ENCODE data around the gene CDKN2B-AS1. TPM values are rescaled to one million over a fixed set of nuclear protein-coding genes. Genes with fewer than 3 reads are reported as not detected.

CDKN2B-AS1 gene
- total RNA-seq, 1 donor from 2014 or later, result 0.36 TPM

- peak overlapping the region; percentile 59 for H3K4me3 Mint-ChIP-seq (ENCODE audit: unreplicated experiment)
- H3K9me3 Mint-ChIP-seq (ENCODE audit: unreplicated experiment), result no peaks in the 10 kb centered on the region
- peaks cover 3% of the 10 kb centered on the region for H3K36me3 Mint-ChIP-seq (ENCODE audit: low read depth, unreplicated experiment)
- H3K27me3 Mint-ChIP-seq (ENCODE audit: unreplicated experiment), result peaks cover 26% of the 10 kb centered on the region
- H3K4me1 Mint-ChIP-seq (ENCODE audit: unreplicated experiment), result peaks cover 8% of the 10 kb centered on the region
- TF ChIP-seq, protein P1, sequence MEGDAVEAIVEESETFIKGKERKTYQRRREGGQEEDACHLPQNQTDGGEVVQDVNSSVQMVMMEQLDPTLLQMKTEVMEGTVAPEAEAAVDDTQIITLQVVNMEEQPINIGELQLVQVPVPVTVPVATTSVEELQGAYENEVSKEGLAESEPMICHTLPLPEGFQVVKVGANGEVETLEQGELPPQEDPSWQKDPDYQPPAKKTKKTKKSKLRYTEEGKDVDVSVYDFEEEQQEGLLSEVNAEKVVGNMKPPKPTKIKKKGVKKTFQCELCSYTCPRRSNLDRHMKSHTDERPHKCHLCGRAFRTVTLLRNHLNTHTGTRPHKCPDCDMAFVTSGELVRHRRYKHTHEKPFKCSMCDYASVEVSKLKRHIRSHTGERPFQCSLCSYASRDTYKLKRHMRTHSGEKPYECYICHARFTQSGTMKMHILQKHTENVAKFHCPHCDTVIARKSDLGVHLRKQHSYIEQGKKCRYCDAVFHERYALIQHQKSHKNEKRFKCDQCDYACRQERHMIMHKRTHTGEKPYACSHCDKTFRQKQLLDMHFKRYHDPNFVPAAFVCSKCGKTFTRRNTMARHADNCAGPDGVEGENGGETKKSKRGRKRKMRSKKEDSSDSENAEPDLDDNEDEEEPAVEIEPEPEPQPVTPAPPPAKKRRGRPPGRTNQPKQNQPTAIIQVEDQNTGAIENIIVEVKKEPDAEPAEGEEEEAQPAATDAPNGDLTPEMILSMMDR (IDR thresholded peaks at IDR 0.05; ENCODE audit: unreplicated experiment), result no peak
- H3K27ac Mint-ChIP-seq (ENCODE audit: unreplicated experiment), result no peak overlapping the region
- DNase-seq (ENCODE audit: low spot score), result peak; percentile 16
Observed at GRCh38 chr9:21964925-21965385, 29.6 kb upstream of the CDKN2B-AS1 start.

DNA sequence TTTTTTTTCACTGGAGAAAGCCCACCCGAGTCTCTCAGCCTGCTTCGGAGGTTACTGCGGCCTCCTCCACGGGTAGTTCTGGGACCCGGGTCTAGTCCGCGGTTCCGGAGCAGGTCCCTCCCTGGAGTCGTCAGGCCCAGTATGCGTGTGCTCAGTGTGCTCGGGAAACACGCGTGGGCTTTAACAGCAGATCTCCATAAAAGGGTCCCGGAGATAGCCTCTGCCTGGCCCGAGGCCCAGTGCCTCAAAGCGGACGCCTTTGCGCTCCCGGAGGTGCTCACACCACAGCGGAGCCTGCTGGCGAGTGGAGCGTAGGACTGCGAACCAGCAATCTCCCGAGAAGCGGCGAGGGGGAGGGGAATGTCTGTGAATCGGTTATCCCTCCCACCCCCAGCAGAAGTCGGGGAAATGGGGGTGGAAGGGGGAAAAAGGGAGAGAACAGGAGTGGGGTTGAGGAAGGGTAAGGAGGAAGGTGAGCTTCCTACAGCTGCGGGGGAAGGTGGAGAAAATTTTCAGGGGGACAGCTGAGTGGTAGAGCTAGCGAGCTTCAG lies 29.1 kb upstream of the CDKN2B-AS1 start:
- Mint-ChIP-seq H3K9me3 (ENCODE audit: unreplicated experiment) (no peaks in the 10 kb centered on the region), H3K27ac (ENCODE audit: unreplicated experiment) (no peak overlapping the region), H3K4me3 (ENCODE audit: unreplicated experiment) (peak overlapping the region; percentile 37), H3K27me3 (ENCODE audit: unreplicated experiment) (peaks cover 31% of the 10 kb centered on the region), H3K36me3 (ENCODE audit: low read depth, unreplicated experiment) (peaks cover 1% of the 10 kb centered on the region), H3K4me1 (ENCODE audit: unreplicated experiment) (peaks cover 11% of the 10 kb centered on the region)
- TF ChIP-seq, protein P1 (IDR thresholded peaks at IDR 0.05; ENCODE audit: unreplicated experiment), result no peak
- DNase-seq (ENCODE audit: low spot score), result peak; percentile 81

GRCh38 chr9:21966140-21966851 lies 28.3 kb upstream of the CDKN2B-AS1 start:
- Mint-ChIP-seq H3K4me3 (ENCODE audit: unreplicated experiment) (no peak overlapping the region), H3K4me1 (ENCODE audit: unreplicated experiment) (peaks cover 13% of the 10 kb centered on the region), H3K27ac (ENCODE audit: unreplicated experiment) (peak overlapping the region; percentile 67), H3K9me3 (ENCODE audit: unreplicated experiment) (no peaks in the 10 kb centered on the region), H3K27me3 (ENCODE audit: unreplicated experiment) (peaks cover 33% of the 10 kb centered on the region), H3K36me3 (ENCODE audit: low read depth, unreplicated experiment) (no peaks in the 10 kb centered on the region)
- no peak for DNase-seq (ENCODE audit: low spot score)
- TF ChIP-seq, protein P1 (IDR thresholded peaks at IDR 0.05; ENCODE audit: unreplicated experiment), result no peak

DNA sequence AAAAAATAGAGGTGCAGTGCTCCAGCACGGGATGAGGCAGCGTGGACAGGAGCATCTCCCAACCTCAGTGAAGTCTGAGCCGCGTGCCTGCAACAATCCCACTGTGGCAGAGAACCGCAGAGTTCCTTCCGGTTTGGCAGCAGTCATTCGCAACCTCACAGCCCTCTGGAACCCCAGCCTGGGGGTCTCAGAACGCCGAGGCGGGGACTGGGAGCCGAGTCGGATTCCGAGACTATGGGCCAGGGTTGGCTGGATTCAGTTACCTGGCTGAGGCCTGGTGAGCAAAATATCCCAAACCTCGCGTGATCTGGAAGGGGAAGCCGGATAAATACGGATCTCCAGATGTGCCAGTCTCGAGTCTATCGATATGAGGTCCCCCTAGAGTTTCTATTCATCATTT lies 27.4 kb upstream of the CDKN2B-AS1 start:
- TF ChIP-seq, protein P1 (IDR thresholded peaks at IDR 0.05; ENCODE audit: unreplicated experiment), result no peak
- H3K27ac Mint-ChIP-seq (ENCODE audit: unreplicated experiment), result no peak overlapping the region
- no peaks in the 10 kb centered on the region for H3K36me3 Mint-ChIP-seq (ENCODE audit: low read depth, unreplicated experiment)
- H3K27me3 Mint-ChIP-seq (ENCODE audit: unreplicated experiment), result peaks cover 35% of the 10 kb centered on the region
- no peak overlapping the region for H3K4me3 Mint-ChIP-seq (ENCODE audit: unreplicated experiment)
- no peaks in the 10 kb centered on the region for H3K9me3 Mint-ChIP-seq (ENCODE audit: unreplicated experiment)
- H3K4me1 Mint-ChIP-seq (ENCODE audit: unreplicated experiment), result peaks cover 15% of the 10 kb centered on the region
- peak; percentile 17 for DNase-seq (ENCODE audit: low spot score)

GRCh38 chr9:21967702-21968101 lies 26.9 kb upstream of the CDKN2B-AS1 start:
- Mint-ChIP-seq H3K27me3 (ENCODE audit: unreplicated experiment) (peaks cover 35% of the 10 kb centered on the region), H3K9me3 (ENCODE audit: unreplicated experiment) (no peaks in the 10 kb centered on the region), H3K4me3 (ENCODE audit: unreplicated experiment) (no peak overlapping the region), H3K27ac (ENCODE audit: unreplicated experiment) (no peak overlapping the region), H3K4me1 (ENCODE audit: unreplicated experiment) (peaks cover 15% of the 10 kb centered on the region), H3K36me3 (ENCODE audit: low read depth, unreplicated experiment) (no peaks in the 10 kb centered on the region)
- DNase-seq (ENCODE audit: low spot score), result no peak
- TF ChIP-seq, protein P1 (IDR thresholded peaks at IDR 0.05; ENCODE audit: unreplicated experiment), result no peak

Measured in endothelial cell (in vitro differentiated cells).